Tibial nerve (tissue), 3 donors: ENCODE measurements around the gene GMPPA.

Experiments
- POLR2A ChIP-seq, 2 donors: fragments of 450-650 bp; IDR thresholded peaks; one replicate each; pipeline ENCODE4 v1.6.1; 2017; ENCODE audit warnings: antibody characterized with exemption in 2 of 2, mild to moderate bottlenecking in 2 of 2, moderate library complexity in 2 of 2
- TF ChIP-seq, protein P1 (sequence below), 5 experiments: fragments of 200-600 bp in 3 of 5; fragments of 450-650 bp in 2 of 5; sonication (generic) in 3 of 5; IDR thresholded peaks; one replicate each; pipeline ENCODE4 v1.5.1; 2016 to 2019; ENCODE audit warnings: antibody characterized with exemption in 5 of 5, mild to moderate bottlenecking in 3 of 5, moderate library complexity in 2 of 5

DNA sequence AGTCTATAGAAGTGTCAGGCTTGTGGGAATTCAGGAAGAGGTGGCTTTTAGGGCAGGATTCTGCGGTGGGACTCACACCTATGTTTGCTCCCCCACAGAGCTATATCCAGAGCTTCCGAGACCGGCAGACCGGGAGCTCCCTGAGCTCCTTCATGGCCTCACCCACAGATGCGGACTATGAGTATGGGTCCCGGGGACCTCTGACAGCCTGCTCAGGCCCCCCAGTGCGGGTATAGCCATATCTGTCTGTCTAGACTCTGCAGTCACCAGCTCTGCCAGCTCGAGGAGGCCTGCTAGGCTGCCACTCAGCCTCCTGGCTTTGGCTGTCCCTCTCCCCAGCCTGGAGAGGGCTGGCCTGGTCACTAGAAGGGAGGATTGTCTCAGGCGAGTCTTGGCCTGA is 50.9 kb downstream of the GMPPA start:
- TF ChIP-seq, protein P1, sequence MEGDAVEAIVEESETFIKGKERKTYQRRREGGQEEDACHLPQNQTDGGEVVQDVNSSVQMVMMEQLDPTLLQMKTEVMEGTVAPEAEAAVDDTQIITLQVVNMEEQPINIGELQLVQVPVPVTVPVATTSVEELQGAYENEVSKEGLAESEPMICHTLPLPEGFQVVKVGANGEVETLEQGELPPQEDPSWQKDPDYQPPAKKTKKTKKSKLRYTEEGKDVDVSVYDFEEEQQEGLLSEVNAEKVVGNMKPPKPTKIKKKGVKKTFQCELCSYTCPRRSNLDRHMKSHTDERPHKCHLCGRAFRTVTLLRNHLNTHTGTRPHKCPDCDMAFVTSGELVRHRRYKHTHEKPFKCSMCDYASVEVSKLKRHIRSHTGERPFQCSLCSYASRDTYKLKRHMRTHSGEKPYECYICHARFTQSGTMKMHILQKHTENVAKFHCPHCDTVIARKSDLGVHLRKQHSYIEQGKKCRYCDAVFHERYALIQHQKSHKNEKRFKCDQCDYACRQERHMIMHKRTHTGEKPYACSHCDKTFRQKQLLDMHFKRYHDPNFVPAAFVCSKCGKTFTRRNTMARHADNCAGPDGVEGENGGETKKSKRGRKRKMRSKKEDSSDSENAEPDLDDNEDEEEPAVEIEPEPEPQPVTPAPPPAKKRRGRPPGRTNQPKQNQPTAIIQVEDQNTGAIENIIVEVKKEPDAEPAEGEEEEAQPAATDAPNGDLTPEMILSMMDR (IDR thresholded peaks at IDR 0.05): no peak
- TF ChIP-seq POLR2A (IDR thresholded peaks at IDR 0.05): no peak
